ENCODE results near the gene IMMP2L.

DNA sequence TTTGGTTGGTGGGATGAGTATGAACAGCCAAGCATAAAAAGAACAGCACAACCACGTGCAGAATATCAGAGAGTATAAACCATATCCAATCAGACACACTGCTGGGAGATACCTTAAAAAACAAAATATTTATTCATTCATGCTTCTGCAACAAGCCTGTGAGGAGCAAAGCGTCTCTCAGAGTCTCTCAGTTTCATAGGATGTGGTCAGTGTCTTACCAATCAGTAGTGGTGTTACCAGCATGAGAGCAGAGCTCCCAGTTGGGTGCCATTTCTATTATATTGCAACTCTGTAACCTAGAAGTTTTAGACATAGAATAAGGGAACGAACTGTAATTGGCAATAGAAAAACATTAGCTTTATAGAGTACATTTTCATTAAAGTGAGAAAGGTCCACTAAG, 917.2 kb downstream of the IMMP2L start:
- no peak for TF ChIP-seq CTCF (IDR thresholded peaks at IDR 0.05)
- no peak for TF ChIP-seq POLR2A (IDR thresholded peaks at IDR 0.05)
